Stimulated activated CD8-positive, alpha-beta memory T cell treated with anti-CD3 and anti-CD28 coated beads, Interleukin-7, amount 100 ng/mL, for 24 hours (primary cell): ENCODE measurements around the gene AMZ2.
"Not testable (repeated sequence)": the region's sequence is repeated elsewhere in the genome, so short reads cannot be mapped to it uniquely, and the experiment has no call there.

Experiments
- DNase-seq: peaks from one replicate; pipeline ENCODE4 v3.0.0-alpha.2; 2020; ENCODE audit warnings: low read depth

The AMZ2 gene

GRCh38 chr17:68253426-68253825 is 5.6 kb downstream of the AMZ2 start:
- not testable (repeated sequence) for DNase-seq

- DNase-seq = no peak
Observed at GRCh38 chr17:68255151-68255550, 7.3 kb downstream of the AMZ2 start.

GRCh38 chr17:68255731-68256538 is 8.1 kb downstream of the AMZ2 start:
- no peak for DNase-seq

- not testable (repeated sequence) for DNase-seq
Observed at GRCh38 chr17:68256701-68257100, 8.9 kb downstream of the AMZ2 start.

GRCh38 chr17:68257934-68258333 is 10.1 kb downstream of the AMZ2 start:
- DNase-seq = no peak

GRCh38 chr17:68258890-68259647 is 11.2 kb downstream of the AMZ2 start:
- DNase-seq = peak; percentile 45

- DNase-seq = not testable (repeated sequence)
Observed at GRCh38 chr17:68259648-68259951, 11.8 kb downstream of the AMZ2 start.

GRCh38 chr17:68260051-68260762 is 12.4 kb downstream of the AMZ2 start:
- DNase-seq = no peak

- DNase-seq = not testable (repeated sequence)
Observed at GRCh38 chr17:68262467-68262866, 14.6 kb downstream of the AMZ2 start.

GRCh38 chr17:68263101-68263681 is 15.3 kb downstream of the AMZ2 start:
- DNase-seq = not testable (repeated sequence)

- DNase-seq = not testable (repeated sequence)
Observed at GRCh38 chr17:68265833-68266232, 18.0 kb downstream of the AMZ2 start.

GRCh38 chr17:68273722-68274121 is 25.9 kb downstream of the AMZ2 start:
- DNase-seq = no peak

- DNase-seq = not testable (repeated sequence)
Observed at GRCh38 chr17:68276339-68276738, 28.5 kb downstream of the AMZ2 start.

- no peak for DNase-seq
Observed at GRCh38 chr17:68277807-68278206, 30.0 kb downstream of the AMZ2 start.

GRCh38 chr17:68281965-68282364 is 34.1 kb downstream of the AMZ2 start:
- not testable (repeated sequence) for DNase-seq

- DNase-seq = no peak
Observed at GRCh38 chr17:68288375-68288774, 40.5 kb downstream of the AMZ2 start.

- DNase-seq = no peak
Observed at GRCh38 chr17:68288804-68289203, 41.0 kb downstream of the AMZ2 start.

GRCh38 chr17:68289473-68289872 is 41.6 kb downstream of the AMZ2 start:
- DNase-seq = no peak

- no peak for DNase-seq
Observed at GRCh38 chr17:68289936-68290267, 42.1 kb downstream of the AMZ2 start.

- DNase-seq = no peak
Observed at GRCh38 chr17:68290268-68290954, 42.6 kb downstream of the AMZ2 start.

GRCh38 chr17:68290955-68291835 is 43.4 kb downstream of the AMZ2 start, which contains the start of the genes ARSG and SLC16A6:
Gene ARSG (plus strand): TSS chr17:68291495. CDS start chr17:68307494, 15,999 bp downstream.
Gene SLC16A6 (minus strand): TSS chr17:68291127. CDS start chr17:68278320, 12,807 bp downstream.
- peak; percentile 49 for DNase-seq
